D721Med (cell line): ENCODE data around the gene MBNL2.

ENCODE experiments used
- DNase-seq: peaks from one replicate; pipeline ENCODE4 v3.0.0; 2011; ENCODE audit warnings: low spot score; ENCODE audit not compliant: insufficient read length
- FAIRE-seq: peaks from 2 replicates; lab custom pipeline; 2011; peaks lifted over from hg19 to GRCh38; lab: Jason Lieb, UNC
- TF ChIP-seq, protein P1 (sequence below): IDR thresholded peaks from 2 replicates; pipeline ENCODE4 v1.5.1; 2012; ENCODE audit warnings: mild to moderate bottlenecking, control low read depth; ENCODE audit not compliant: insufficient read depth; ENCODE audit errors: missing control alignments

Gene MBNL2

DNA sequence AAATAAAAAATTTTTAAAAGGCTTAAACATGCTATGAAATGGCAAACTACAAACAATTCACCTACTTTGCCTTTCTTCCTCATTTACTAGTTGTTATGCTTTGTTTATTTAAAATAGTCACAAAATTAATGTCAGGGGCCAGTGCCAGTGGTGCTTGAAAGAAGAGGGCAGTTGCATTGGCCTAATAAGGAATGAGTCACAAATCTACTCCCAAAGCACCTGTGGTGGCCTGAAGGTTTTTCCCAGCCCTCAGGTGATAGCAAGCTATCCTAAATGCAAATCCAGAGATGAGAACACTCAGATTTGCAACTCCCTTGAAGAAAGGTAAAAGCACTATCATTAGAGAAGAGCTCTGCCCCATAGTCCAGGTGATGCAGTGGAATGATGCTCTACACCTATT lies 103.6 kb downstream of the MBNL2 start:
- TF ChIP-seq, protein P1, sequence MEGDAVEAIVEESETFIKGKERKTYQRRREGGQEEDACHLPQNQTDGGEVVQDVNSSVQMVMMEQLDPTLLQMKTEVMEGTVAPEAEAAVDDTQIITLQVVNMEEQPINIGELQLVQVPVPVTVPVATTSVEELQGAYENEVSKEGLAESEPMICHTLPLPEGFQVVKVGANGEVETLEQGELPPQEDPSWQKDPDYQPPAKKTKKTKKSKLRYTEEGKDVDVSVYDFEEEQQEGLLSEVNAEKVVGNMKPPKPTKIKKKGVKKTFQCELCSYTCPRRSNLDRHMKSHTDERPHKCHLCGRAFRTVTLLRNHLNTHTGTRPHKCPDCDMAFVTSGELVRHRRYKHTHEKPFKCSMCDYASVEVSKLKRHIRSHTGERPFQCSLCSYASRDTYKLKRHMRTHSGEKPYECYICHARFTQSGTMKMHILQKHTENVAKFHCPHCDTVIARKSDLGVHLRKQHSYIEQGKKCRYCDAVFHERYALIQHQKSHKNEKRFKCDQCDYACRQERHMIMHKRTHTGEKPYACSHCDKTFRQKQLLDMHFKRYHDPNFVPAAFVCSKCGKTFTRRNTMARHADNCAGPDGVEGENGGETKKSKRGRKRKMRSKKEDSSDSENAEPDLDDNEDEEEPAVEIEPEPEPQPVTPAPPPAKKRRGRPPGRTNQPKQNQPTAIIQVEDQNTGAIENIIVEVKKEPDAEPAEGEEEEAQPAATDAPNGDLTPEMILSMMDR, result no peak
- no peak for DNase-seq
- no peak for FAIRE-seq

DNA sequence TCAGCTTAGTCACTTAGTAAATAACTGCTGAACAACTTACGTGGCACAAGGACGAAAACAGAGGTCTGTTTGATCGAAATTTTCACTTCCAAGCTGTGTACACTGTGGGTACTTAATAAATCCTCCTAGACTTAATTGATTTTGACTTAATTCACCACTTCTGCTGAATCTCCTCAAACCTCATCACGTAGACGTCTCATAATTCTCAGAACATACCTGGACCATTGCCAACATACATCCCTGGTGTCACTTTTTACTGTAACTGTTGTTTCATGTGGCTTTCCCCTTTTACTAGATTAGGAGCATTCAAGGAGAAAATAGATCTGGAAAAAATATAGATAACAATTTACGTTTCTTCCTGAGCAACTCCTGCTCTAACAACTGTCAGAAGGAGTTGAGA lies 105.0 kb downstream of the MBNL2 start:
- FAIRE-seq, result no peak
- TF ChIP-seq, protein P1, result no peak
- no peak for DNase-seq

DNA sequence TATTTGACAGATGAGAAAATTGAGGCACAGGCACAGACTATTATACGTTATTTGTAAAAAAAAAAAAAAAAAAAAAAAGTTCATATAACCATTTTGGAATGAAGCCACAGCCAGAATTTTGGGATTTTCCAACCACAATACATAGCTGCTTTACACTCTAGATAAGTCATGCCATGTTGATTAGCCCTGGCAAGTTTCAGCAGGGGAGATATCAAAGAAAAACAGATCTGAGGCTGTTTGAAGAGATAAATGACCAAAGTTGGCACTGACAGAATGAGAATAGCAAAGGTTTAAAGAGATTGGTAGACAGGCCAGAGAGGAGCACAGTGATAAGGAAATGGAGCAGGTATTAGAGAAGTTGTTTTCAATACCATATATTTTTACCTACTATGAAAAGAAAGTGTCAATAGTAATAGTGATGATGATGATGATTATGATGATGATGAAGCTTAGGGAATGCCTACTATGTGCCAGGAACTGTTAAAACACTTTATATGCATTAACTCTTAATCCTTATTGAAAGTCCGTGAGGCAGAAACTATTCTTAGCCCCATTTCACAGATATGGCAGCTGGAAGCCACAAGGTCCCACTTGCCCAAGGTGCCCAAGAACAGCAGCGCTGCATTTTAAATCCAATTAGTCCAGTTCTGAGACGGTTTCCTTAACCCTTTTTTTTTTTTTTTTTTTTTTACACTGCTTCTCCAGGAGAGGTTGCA lies 105.5 kb downstream of the MBNL2 start:
- DNase-seq (no peak), FAIRE-seq (no peak)
- TF ChIP-seq, protein P1, result no peak

DNA sequence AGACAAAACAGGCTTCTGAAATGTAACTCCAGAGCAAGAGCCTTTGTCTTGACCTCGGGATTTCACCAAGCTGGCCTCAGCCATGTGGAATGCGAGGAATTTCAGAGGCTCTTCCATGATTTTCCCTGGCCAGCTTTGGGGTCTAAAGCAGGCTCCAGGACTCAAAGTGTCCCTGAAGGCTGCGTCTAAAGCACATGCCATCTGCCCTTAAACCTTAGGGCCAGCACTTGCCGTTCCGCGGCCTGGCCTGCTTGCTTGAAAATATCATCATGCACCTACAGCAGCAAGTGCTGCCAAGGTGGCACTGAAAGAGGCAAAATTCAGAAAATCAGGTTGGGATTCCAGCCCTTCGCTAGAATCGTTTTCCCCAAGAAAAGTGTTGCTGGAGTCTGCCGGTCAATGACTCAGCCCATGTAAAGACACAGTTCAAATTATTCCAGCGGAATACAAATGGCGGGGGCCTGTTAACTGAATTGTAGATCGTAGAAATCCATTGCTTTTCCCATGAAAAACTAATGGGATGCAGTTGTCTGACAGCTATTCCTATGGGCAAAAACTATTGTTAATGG lies 106.2 kb downstream of the MBNL2 start:
- TF ChIP-seq, protein P1, result no peak
- no peak for FAIRE-seq
- no peak for DNase-seq

DNA sequence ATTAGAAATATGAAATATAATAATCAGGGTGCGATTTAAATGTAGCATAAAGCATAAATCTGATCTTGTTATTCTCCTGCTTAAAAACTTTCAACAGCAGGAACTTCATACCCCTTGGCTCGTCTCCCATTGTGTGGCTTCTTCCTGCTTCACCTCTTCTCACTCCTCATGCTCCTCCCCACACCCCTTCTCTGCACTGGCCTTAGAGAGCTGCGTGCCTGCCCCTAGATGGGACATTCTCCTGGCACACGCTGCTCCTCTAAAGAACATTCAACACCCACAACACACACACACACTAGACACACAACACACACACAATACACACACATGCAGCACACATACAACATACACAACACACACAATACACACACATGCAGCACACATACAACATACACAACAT lies 107.2 kb downstream of the MBNL2 start:
- FAIRE-seq (no peak), DNase-seq (no peak)
- TF ChIP-seq, protein P1, result no peak

DNA sequence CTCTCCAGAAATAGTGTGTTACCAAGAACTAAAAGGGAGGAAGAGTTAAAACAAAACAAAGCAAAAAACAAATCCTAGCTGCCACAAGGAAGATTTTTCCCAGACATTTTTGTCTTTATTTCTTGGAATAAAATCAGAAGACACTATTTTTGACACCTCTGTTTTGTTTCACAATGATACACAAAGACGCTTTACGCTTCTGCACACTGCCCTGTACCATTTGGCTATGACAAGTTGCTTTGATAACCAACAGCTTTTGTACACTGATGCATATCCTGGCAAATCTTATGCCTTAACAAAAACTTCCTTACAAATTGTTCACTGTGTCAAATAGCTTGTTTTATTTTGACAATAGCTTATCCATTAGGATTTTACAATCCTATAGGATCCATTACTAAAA lies 108.3 kb downstream of the MBNL2 start:
- TF ChIP-seq, protein P1, result no peak
- FAIRE-seq (no peak), DNase-seq (no peak)

DNA sequence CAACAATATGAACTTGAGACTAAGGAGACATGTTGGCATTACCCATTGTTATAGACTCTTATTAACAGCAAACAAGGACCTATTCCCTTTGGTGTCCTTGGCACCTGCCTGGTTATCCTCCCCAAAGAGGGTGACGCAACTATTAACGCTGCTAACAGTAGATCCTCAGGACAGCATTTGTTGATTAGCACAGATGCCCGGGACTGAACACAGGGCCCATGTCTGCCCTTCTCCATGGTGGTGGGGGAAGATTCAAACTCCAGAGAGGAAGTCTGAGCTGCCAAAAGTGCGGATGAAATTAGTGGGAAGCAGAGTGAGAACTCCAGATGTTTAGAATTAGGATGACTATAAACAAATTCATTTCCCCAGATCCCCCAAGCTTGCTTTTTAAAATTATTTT lies 110.6 kb downstream of the MBNL2 start:
- TF ChIP-seq, protein P1, result no peak
- FAIRE-seq, result no peak
- no peak for DNase-seq
